NK-92 (cell line): ENCODE measurements around the gene DOCK10.

Source experiments
- DNase-seq: peaks from one replicate; lab custom pipeline; 2025; ENCODE audit not compliant: unreplicated experiment; lab: John Stamatoyannopoulos, UW

DOCK10 gene

DNA sequence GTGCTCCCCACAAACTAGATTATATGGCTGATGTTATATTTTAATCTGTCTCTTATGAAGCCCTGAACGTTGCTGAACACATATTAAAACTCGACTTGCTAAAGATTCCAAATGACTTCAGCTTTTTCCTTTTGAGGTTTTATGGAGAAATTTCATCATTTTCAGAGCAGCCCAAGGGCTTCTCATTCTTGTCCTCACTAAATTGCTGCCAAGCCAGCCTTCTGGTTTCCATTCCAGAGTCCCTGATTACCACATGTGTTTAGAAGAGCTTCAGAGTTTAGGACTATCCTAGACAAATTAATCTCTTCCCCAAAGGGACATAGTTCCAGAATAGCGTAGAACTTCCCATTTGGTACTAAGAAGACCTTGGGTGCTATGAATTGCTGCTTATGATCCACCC is 248.3 kb downstream of the DOCK10 start:
- no peak for DNase-seq

DNA sequence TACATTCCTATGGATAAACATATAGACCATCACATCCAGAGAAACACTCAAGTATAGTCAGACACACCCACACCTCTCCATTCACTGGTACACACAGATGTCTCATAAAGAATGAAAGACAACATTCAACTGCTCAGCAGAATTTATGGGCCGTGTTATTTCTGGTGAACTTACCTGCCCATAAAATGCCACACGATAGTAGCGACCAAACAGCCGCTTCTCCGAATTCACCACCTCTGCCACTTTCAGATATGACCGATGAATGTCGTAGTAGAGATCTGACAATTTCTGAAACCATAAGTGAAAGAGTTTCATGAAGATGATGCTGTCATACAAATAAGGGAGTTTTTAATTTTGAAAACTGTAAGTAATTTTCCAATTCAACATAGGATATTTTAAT is 255.4 kb downstream of the DOCK10 start:
- no peak for DNase-seq

DNA sequence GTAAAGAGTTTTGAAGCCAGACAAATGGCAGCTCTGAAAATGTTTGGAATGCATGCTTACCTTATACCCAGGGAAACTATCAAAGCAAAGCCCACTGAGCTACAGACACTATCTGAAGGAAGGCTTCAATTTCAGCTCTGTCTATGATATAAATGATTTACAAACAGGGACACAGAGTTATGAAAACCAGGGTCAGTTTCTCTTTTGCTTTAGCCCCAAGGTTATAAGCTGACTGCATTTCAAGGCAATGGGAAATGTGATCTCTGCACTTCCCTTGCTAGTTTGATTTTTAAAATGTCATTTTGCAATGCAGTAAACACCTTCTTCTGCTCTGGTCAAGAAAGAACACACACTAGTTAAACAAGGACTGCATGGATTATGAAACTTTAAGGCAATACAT is 260.9 kb downstream of the DOCK10 start:
- DNase-seq, result no peak

DNA sequence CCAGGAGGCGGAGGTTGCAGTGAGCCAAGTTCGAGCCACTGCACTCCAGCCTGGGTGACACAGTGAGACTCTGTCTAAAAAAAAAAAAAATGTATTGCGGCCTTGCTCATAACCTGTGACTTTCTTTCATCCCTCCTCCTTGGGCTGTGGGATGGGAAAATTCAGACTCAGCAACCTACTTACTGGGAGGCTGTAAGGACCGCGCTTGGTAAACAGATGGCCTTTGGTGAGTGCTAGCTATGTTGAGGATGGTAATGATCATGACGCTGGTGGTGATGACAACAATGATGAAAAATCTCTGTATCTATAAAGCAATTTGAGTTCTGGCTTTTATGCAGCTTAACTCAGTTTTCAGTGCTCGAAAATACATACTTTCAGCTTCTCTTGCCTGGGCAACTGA is 261.4 kb downstream of the DOCK10 start:
- DNase-seq, result no peak

DNA sequence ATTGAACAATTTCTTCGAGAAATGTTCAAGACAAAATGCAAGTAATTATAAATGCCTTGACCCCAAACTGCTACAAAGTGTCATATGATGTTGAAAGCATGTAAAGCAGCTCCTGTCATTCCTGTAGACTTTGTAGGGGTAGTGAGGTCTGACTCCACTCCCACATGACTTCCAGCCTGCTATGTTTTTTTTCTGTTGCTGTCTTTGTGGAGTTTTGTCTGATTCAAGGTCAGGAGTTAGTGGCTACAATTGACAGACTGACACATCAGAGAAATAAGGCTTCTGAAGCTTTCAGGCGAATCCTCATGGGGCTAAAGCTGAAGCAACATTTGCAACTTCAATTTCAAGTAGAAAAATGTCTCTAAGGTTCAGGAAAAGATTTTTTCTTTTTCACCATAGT is 262.2 kb downstream of the DOCK10 start:
- DNase-seq, result no peak

DNA sequence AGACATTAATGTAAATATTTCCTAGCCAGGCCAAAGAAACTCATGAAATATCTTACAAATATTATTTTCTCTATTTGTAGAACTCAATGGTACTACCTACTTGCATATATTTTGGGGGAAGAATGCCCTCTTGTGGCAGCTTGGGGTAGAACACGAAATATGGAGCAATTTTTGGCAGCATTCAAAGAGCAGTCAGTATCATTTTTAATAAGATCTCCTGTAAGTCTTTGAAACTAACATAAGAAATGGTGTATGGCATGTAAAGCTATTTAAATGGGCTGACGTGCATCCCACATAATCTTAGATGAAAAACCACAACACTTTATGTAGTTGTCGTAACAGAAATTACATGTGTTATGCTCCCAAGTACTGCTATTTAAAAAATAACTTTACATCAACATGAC is 263.8 kb downstream of the DOCK10 start:
- no peak for DNase-seq

DNA sequence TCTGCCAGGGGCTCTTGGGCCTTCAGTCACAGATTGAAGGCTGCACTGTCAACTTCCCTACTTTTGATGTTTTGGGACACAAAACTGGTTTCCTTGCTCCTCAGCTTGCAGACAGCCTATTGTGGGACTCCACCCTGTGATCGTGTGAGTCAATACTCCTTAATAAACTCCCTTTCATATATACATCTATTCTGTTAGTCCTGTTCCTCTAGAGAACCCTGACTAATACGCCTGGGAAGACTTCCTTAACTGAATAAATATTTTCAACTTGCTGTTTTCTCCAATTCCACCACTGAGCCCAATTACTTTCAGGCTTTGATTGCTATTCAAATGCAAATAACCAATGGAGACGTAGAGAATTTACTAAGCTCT is 264.7 kb downstream of the DOCK10 start:
- no peak for DNase-seq

DNA sequence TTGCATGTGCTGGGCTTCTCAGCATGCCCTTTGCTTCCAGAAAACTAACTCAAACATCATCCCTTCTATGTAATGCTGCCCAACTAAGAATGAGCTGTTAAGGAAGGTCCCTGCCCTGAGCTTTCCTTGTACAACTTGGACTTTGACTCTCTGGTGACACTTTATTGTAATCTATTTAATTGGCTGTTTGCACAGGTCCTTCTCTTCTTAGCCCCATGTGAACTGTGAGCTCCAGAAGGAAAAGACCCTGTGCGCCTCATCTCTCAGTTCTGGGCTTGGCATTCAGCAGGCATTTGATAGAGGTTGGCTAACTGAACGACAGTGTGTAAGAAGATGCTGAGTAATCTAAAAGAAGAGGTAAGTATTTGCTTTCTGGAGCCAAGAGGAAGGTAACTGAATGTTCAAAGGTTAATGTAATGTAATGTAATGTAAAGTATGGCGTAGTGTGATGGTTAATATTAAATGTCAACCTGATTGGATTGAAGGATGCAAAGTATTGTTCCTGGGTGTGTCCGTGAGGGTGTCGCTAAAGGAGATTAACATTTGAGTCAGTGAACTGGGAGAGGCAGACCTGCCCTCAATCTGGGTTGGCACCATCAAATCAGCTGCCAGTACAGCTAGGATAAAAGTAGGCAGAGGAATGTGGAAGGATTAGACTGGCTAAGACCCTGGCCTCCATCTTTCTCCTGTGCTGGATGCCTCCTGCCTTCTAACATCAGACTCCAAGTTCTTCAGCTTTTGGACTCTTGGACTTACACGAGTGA is 265.3 kb downstream of the DOCK10 start:
- DNase-seq, result no peak

- no peak for DNase-seq
Measured at GRCh38 chr2:224775647-224776046, 266.6 kb downstream of the DOCK10 start.

DNA sequence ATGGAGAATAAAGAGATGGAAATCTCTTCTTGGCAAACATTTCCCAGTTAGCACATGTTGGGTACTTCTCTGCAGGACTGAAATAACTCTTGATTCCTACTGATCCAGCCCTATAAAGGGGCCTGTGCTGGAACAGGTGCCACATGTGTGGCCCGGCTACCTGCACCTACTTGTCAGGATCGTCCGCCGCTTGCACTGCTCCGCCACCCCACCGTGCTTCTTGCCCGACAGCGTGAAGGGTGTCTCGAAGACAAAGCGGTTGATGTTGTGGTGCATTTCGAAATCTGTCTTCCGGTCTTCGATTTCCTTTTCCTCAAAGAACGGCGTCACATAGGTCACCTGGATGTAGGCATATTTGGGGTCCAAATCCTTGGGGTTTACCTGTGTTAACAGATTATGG is 267.5 kb downstream of the DOCK10 start:
- no peak for DNase-seq

- no peak for DNase-seq
Measured at GRCh38 chr2:224772494-224772893, 269.8 kb downstream of the DOCK10 start.

GRCh38 chr2:224769489-224769888 is 272.8 kb downstream of the DOCK10 start:
- DNase-seq, result no peak

GRCh38 chr2:224764565-224765236 is 277.6 kb downstream of the DOCK10 start:
- no peak for DNase-seq

- DNase-seq, result no peak
Measured at GRCh38 chr2:224757934-224758548, 284.2 kb downstream of the DOCK10 start.

- DNase-seq, result no peak
Measured at GRCh38 chr2:224753743-224754540, 288.3 kb downstream of the DOCK10 start.

- no peak for DNase-seq
Measured at GRCh38 chr2:224751996-224752698, 290.1 kb downstream of the DOCK10 start.

- no peak for DNase-seq
Measured at GRCh38 chr2:224749136-224749535, 293.1 kb downstream of the DOCK10 start.

- no peak for DNase-seq
Measured at GRCh38 chr2:224747765-224748164, 294.5 kb downstream of the DOCK10 start.

GRCh38 chr2:224736227-224736626 is 306.0 kb downstream of the DOCK10 start:
- DNase-seq, result no peak

DNA sequence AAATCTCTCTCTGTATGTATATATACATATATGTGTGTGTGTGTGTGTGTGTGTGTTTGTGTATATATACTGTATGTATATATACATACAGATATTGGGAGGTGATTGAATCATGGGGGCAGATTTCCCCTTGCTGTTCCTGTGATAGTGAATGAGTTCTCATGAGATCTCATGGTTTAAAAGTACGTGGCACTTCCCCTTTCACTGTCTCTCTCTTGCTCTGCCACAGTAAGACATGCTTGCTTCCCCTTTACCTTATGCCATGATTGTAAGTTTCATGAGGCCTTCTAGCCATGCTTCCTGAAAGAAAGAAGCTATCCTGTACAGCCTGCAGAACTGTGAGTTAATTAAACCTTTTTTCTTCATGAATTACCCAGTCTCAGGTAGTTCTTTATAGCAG is 307.3 kb downstream of the DOCK10 start:
- no peak for DNase-seq

GRCh38 chr2:224731665-224732064 is 310.6 kb downstream of the DOCK10 start:
- no peak for DNase-seq
